Esophagus muscularis mucosa (tissue), 4 donors: ENCODE measurements around the gene PLPP1. TPM values are rescaled to one million over a fixed set of nuclear protein-coding genes. Genes with fewer than 3 reads are reported as not detected.

Experiments
- DNase-seq: peaks from one replicate; pipeline ENCODE4 v3.0.0-alpha.2; 2017; ENCODE audit errors: extremely low spot score
- H3K27ac ChIP-seq, 4 donors: fragments of 200-600 bp; sonication (generic); replicated peaks in 1 of 4; 1 replicate in 3 of 4; 2 replicates in 1 of 4; pipeline ENCODE4 v1.5.1; 2016 to 2019; ENCODE audit warnings: mild to moderate bottlenecking in 1 of 4
- H3K27me3 ChIP-seq, 4 donors: fragments of 200-600 bp; sonication (generic); one replicate each; pipeline versions ENCODE4 v1.5.1 to v1.6.0; 2016 to 2019
- H3K36me3 ChIP-seq, 4 donors: fragments of 200-600 bp; sonication (generic); one replicate each; pipeline ENCODE4 v1.5.1; 2016 to 2019
- H3K4me1 ChIP-seq, 4 donors: fragments of 200-600 bp; sonication (generic); one replicate each; pipeline ENCODE4 v1.5.1; 2016 to 2019
- H3K4me3 ChIP-seq, 4 donors: fragments of 200-600 bp; sonication (generic); 1 replicate in 2 of 4; 2 replicates in 2 of 4; pipeline ENCODE4 v1.5.1; 2016 to 2019; ENCODE audit warnings: mild to moderate bottlenecking in 4 of 4, moderate library complexity in 1 of 4
- H3K9me3 ChIP-seq, 4 donors: fragments of 200-600 bp; sonication (generic); 1 replicate in 3 of 4; 2 replicates in 1 of 4; pipeline ENCODE4 v1.5.1; 2016 to 2019
- EP300 ChIP-seq: sonication (generic); formaldehyde crosslinking; IDR thresholded peaks from one replicate; pipeline ENCODE4 v1.6.1; 2017; ENCODE audit warnings: antibody characterized with exemption
- POLR2A ChIP-seq: fragments of 450-650 bp; IDR thresholded peaks from one replicate; pipeline ENCODE4 v1.6.1; 2017; ENCODE audit warnings: antibody characterized with exemption, moderate library complexity, mild to moderate bottlenecking, low read depth
- POLR2AphosphoS5 ChIP-seq, 2 donors: sonication (generic); formaldehyde crosslinking; IDR thresholded peaks; one replicate each; pipeline ENCODE4 v1.6.1; 2017; ENCODE audit warnings: antibody characterized with exemption in 2 of 2
- WGBS: methylation state at CpG from one replicate; pipeline ENCODE4 v1.1.5; 2018; 5-methylcytosine and 5-hydroxymethylcytosine counted together
- intact Hi-C: fragments of 100-400 bp; cut with DNase I; formaldehyde crosslinking; loops from one replicate; pipeline ENCODE4 v1.15.1; 2023
- total RNA-seq, 4 donors: library from RNA; depleted of rRNA; stranded (reverse); fragments of >200 nt; gene quantifications; one replicate each; pipeline versions ENCODE4 v1.1.0 to v1.2.1, GENCODE V29; 2016
- TF ChIP-seq, protein P1 (sequence below), 3 experiments: fragments of 200-600 bp in 2 of 3; fragments of 450-650 bp in 1 of 3; sonication (generic) in 2 of 3; IDR thresholded peaks; one replicate each; pipeline ENCODE4 v1.5.1; 2017 to 2019; ENCODE audit warnings: antibody characterized with exemption in 3 of 3, mild to moderate bottlenecking in 2 of 3, moderate library complexity in 1 of 3

Gene PLPP1
- total RNA-seq, 4 donors from 2014 or later: 186 to 306 (median 241) TPM

GRCh38 chr5:55481293-55481855 lies 53.4 kb downstream of the PLPP1 start:
- Histone ChIP-seq H3K4me1 (peaks cover 14 to 22% (median 17%) of the 10 kb centered on the region in 4 donors), H3K27me3 (no peaks in the 10 kb centered on the region), H3K9me3 (no peaks in the 10 kb centered on the region), H3K36me3 (peaks cover 0 to 25% (median 1%) of the 10 kb centered on the region in 4 donors), H3K4me3 (no peak overlapping the region), H3K27ac (no peak overlapping the region)
- intact Hi-C loops: no loop called here
- TF ChIP-seq POLR2AphosphoS5 (IDR thresholded peaks at IDR 0.05): no peak
- no peak for TF ChIP-seq EP300
- TF ChIP-seq, protein P1, sequence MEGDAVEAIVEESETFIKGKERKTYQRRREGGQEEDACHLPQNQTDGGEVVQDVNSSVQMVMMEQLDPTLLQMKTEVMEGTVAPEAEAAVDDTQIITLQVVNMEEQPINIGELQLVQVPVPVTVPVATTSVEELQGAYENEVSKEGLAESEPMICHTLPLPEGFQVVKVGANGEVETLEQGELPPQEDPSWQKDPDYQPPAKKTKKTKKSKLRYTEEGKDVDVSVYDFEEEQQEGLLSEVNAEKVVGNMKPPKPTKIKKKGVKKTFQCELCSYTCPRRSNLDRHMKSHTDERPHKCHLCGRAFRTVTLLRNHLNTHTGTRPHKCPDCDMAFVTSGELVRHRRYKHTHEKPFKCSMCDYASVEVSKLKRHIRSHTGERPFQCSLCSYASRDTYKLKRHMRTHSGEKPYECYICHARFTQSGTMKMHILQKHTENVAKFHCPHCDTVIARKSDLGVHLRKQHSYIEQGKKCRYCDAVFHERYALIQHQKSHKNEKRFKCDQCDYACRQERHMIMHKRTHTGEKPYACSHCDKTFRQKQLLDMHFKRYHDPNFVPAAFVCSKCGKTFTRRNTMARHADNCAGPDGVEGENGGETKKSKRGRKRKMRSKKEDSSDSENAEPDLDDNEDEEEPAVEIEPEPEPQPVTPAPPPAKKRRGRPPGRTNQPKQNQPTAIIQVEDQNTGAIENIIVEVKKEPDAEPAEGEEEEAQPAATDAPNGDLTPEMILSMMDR (IDR thresholded peaks at IDR 0.05): no peak
- no peak for TF ChIP-seq POLR2A
- WGBS: 82% methylated on average over 3 of the region's 3 CpGs
- no peak for DNase-seq

- Histone ChIP-seq H3K27me3 (no peaks in the 10 kb centered on the region), H3K4me1 (peaks cover 14 to 22% (median 17%) of the 10 kb centered on the region in 4 donors), H3K4me3 (no peak overlapping the region), H3K9me3 (no peaks in the 10 kb centered on the region), H3K36me3 (peaks cover 0 to 19% (median 0%) of the 10 kb centered on the region in 4 donors), H3K27ac (no peak overlapping the region)
- intact Hi-C loops: no loop called here
- 87% methylated on average over 3 of the region's 3 CpGs for WGBS
- TF ChIP-seq EP300: no peak
- no peak for TF ChIP-seq POLR2A
- no peak for TF ChIP-seq POLR2AphosphoS5 (IDR thresholded peaks at IDR 0.05)
- TF ChIP-seq, protein P1 (IDR thresholded peaks at IDR 0.05): no peak
- DNase-seq: no peak
These were observed 54.0 kb downstream of the PLPP1 start for GRCh38 chr5:55480781-55481180.

DNA sequence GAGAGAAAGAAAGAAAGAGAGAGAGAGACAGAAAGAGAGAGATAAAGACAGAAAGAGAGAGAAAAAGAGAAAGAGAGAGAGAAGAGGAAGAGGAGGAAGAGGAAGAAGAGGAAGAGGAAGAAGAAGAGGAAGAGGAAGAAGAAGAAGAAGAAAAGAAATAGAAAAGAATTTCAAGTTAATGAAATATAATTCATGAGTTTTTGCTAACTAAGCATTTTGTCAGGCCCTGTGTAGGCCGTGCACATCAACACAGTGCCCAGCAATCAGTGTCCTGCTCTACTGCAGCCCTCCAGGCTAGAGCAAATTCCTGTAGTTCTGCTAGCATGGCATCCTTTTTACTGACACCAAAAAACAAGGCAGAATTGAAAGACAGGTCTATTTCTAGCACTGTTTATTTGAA lies 62.1 kb downstream of the PLPP1 start:
- 82% methylated on average over 1 of the region's 1 CpG for WGBS
- no peak overlapping the region for H3K27ac ChIP-seq
- H3K9me3 ChIP-seq: no peaks in the 10 kb centered on the region
- H3K27me3 ChIP-seq: no peaks in the 10 kb centered on the region
- H3K4me3 ChIP-seq: no peak overlapping the region
- peaks cover 16 to 43% (median 36%) of the 10 kb centered on the region in 4 donors for H3K4me1 ChIP-seq
- DNase-seq: no peak
- intact Hi-C loops: no loop called here
- TF ChIP-seq POLR2AphosphoS5 (IDR thresholded peaks at IDR 0.05) (no peak), EP300 (no peak), POLR2A (no peak)
- TF ChIP-seq, protein P1 (IDR thresholded peaks at IDR 0.05): no peak
- H3K36me3 ChIP-seq: peaks cover 0 to 22% (median 4%) of the 10 kb centered on the region in 4 donors

DNA sequence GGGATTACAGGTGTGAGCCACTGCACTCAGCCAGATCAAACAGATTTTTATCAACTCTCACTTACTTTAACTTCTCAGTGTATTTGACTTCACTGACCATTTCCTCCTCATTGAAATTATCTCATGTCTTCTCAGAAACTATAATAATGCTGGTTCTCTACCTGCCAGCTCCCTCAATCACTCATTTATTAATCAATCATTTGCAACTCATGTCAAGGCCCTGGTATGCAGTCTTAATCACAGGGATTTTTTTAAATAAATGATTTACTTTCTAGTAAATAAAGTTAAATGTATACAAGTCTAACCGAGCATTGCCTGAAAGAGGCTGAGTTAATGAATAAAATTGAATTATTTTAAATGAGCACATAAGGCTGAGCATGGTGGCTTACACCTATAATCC lies 63.3 kb downstream of the PLPP1 start:
- H3K27ac ChIP-seq: no peak overlapping the region
- H3K4me3 ChIP-seq: no peak overlapping the region
- H3K4me1 ChIP-seq: peaks cover 25 to 50% (median 42%) of the 10 kb centered on the region in 4 donors
- TF ChIP-seq POLR2AphosphoS5 (IDR thresholded peaks at IDR 0.05) (no peak), EP300 (no peak), POLR2A (no peak)
- TF ChIP-seq, protein P1 (IDR thresholded peaks at IDR 0.05): no peak
- no peaks in the 10 kb centered on the region for H3K27me3 ChIP-seq
- 83% methylated on average over 1 of the region's 1 CpG for WGBS
- intact Hi-C loops: no loop called here
- H3K9me3 ChIP-seq: no peaks in the 10 kb centered on the region
- DNase-seq: no peak
- peaks cover 0 to 31% (median 4%) of the 10 kb centered on the region in 4 donors for H3K36me3 ChIP-seq

DNA sequence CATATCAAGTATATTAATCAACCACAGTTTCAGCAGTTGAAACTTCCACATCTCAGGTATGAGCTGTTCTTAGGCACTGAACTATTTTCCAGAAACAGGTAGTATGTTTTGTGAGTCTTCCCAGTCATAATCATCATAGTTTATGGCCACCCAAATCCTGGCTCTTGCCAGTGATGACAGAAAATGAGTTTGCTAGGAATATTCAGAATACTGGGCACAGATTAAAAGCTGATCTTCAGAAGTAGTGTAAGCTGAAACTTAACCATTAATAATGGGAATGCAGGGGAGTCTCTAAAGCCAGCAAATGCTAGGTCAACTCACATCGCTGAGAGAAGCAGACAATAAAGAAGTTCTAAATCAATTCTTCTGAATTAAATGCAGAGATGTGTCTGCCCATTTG lies 64.5 kb downstream of the PLPP1 start:
- intact Hi-C loops: no loop called here
- Histone ChIP-seq H3K4me3 (no peak overlapping the region), H3K9me3 (no peaks in the 10 kb centered on the region), H3K27ac (no peak overlapping the region), H3K27me3 (no peaks in the 10 kb centered on the region), H3K4me1 (peaks cover 25 to 50% (median 41%) of the 10 kb centered on the region in 4 donors), H3K36me3 (peaks cover 0 to 43% (median 14%) of the 10 kb centered on the region in 4 donors)
- no peak for TF ChIP-seq EP300
- TF ChIP-seq, protein P1 (IDR thresholded peaks at IDR 0.05): no peak
- TF ChIP-seq POLR2AphosphoS5 (IDR thresholded peaks at IDR 0.05): no peak
- TF ChIP-seq POLR2A: no peak
- WGBS: 69% methylated on average over 1 of the region's 1 CpG
- no peak for DNase-seq
